GM19452 (cell line): ENCODE results near the gene NACC2.

ENCODE experiments used
- ATAC-seq: cut with Tn5 transposase; IDR thresholded peaks from one replicate; pipeline ENCODE4 v1.9.1; 2021; ENCODE audit not compliant: unreplicated experiment

The NACC2 gene

DNA sequence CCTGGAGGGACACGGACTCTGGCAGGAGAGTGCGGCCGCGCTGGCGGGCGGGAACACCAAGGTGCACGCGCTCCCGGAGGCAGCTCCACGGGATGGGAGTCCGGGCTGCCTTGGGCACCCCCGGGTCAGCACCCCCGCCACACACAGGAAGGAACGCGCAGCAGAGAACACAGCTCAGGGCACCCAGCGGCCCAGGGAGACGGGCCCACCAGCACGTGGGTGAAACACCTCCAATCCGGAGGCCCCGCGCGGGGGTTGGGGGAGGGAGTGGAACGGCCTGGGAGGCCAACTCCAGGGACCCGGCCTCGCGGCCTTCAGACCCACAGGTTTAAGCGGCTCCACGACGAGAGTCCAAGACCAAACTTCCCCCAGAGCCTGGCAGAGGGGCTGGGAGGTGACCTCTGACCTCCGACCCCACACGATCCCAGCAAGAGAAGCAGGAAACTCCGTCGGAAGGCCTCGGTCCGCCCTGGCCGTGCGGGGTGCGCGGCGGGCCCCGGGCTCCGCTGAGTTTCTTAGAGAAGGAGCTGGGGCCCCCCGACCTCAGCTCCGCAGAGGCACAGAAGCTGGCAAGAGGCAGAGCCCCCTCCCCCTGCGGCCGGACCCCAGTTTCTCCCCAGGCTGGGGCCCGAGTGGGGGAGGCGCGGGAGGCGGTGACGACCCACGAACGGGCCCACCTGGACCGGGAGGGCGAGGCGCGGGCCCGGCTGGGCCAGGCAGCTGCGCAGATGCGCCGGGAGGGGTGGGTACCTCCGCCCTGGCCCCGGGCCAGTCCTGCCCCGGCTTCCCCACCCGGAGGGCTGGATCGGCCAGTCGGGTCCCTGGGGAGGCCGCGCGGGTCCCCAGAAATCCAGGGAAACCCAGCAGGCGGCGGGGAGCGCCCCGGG lies 851 bp downstream of the NACC2 start:
- ATAC-seq: no peak

DNA sequence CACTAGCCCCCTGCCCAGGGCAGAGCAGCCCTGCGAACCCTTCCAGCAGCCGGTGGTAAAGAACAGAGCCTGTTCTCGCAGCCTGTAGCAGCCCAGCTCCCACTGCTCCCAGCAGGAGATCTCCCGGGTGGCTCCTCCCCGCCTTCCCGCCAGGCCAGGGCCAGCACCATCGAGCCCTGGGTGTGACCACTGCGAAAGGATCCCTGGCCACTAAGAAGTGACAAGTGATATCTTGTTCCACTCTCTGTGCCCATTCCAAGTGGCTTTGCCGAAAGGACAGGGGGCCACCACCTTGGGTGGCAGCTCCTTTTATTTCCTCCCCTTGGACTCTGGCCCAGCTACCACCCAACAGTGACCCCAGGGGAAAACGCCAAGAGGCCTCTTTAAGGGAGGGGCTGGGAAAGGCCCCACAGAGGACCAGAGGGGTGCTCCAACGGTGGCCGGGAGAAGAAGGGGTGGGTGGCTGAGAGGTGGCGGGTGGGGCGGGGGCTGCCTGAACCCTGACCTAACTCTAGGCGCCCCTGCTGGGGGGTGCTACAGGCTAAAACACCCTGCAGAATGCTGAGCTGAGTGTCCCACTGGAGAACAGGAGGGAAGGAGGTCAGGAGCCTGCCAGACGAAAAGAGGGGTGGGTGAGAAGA lies 1.6 kb downstream of the NACC2 start:
- no peak for ATAC-seq

- ATAC-seq: no peak
Observed at GRCh38 chr9:136092741-136093140, 2.3 kb downstream of the NACC2 start.

DNA sequence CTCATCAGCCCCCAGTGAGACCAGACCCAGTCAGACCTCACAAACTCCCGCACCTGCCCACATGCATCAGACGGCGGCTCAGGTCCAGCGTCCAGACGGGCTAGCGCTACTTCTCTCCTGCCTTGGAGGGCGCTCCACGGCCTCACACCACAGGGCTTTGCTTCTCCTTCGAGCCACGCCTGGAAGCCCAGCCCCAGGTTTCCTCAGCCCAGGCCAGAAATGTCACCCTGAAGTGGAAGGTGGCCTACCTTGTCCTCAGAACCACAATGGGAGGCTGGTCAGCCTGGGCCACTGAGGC lies 2.8 kb downstream of the NACC2 start:
- no peak for ATAC-seq

DNA sequence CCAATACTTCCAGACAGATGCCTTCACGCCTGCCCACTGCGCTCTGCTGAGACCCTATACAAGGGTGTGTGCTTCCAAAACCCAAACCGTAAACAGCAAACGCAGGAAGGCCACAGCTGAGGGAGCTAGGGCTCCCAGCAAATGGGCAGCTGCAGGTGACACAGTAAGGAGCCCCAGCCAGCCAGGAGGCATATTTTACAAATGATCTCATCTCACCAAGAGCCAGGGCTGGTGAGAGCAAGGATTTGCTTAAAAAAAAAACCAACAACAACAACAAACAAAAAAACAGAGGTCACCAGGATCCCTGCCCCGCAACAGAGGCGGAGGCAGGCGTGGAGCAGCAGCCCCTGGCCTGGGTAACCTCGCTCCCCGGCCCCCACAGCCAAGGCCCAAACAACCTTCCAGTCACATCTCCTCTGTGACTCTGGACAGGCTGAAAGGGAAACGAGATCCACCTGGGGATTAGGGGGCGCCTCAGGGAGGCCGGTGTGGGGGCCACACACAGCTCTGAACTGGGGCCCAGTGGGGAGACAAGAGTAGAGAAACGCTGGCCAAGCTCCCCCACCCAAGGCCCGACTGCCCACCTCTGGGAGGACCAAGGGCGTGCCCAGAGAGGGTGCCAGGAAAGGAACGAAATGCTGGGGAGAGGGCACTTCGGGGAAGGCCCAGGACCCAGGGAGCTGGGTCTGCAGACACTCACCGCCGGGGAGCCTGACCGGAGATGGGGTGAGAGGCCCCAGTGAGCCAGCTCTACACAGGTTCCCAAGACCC lies 3.3 kb downstream of the NACC2 start:
- no peak for ATAC-seq

- no peak for ATAC-seq
Observed at GRCh38 chr9:136090768-136091581, 4.1 kb downstream of the NACC2 start.

DNA sequence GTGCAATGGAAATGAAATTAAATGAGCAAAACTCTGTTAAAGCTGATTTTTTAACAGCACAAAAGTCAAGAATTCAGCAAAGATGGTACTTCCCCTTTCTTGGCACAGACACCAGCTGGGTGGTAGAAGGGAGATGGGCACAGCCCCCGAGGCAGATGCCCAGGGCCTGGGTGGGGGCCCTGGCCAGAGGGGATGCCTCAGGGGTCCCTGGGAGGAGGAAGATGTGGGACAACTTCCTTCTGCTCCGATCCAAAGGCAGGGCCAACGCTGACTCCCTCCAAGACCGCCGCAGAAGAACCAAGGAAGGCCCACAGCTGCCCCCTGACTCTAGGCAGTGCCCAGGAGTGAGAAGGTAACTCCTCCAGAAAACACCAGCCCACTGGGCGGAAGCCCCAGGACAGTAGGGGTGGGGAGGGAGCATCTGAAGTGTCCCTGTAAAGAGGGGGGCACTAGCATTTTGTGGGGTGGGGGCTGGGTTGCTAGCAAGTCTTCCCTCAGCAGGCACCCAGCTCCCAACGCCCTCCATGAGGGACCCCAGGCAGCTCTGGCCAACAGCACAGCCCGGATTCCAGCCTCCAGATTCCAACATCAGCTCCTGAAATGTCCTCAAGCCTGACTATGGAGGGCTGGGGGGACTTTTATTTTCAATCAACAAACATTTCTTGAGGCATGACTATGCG lies 4.9 kb downstream of the NACC2 start:
- no peak for ATAC-seq

- ATAC-seq: no peak
Observed at GRCh38 chr9:136089697-136090045, 5.4 kb downstream of the NACC2 start.

- no peak for ATAC-seq
Observed at GRCh38 chr9:136088939-136089696, 6.0 kb downstream of the NACC2 start.

GRCh38 chr9:136088481-136088938 lies 6.6 kb downstream of the NACC2 start:
- no peak for ATAC-seq

DNA sequence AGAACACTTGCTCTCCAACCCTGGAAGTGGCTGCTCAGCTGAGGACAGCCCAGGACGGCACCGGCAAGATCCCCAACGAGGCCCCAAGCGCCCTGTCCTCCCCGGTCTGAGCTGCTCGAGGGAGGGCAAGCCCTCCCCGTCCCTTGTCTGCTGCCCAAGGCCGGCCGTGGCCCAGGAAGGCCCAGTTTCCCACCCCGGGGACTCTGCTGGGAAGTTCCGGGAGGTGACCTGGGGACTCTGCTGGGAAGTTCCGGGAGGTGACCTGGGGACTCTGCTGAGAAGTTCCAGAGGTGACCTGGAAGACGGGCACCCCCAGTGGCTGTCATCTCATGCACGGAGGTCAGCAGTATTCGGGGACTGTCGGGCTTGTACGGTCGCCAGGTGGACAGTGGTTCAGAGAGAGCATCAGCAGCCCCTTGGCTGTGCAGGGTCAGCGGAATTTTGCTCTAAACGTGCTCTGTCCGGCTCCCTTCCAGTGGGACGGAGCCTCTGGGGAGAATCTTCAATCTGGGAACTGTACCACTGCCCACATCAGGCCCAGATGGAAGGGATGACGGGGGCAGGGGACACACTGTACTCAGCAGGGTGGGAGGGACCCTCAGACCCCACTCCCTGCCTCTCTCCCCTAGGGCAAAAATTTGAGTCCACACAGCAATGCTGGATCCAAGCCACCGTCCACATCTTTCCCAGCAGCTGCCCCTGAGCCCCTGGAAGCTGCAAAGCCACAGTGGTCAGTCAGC lies 7.2 kb downstream of the NACC2 start:
- no peak for ATAC-seq

GRCh38 chr9:136086951-136087740 lies 7.9 kb downstream of the NACC2 start:
- no peak for ATAC-seq

DNA sequence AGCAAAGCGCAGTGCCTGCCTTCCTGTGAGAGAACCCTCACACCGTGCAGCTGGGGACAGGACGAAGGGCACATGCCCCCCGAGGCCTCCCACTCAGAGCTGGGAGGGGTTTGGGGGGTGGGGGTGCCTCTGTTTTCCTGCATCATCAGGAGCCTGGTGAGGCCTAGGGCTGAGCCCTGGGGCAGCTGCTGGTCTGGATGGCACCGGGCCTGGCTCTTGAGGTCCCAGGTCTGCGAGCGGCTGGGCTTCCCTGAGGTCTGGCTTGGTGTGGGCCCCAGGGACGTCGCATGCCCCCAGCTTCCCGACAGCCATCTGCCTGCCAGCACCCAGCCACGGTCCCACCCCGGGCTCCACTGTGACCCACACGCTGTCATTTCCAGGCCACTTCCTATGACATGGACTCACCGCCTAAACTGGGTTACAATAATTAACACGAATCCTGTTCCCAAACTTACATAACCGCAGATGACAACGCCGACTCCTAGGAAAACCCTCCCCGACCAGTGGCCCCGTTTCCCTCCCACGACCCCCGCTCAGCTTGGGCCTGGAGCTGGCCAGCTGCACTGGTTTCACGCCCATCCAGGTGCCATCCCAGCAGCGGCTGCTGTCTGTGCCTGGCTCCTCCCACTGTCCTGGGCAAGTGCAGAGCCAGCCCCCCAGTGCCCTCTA lies 8.7 kb downstream of the NACC2 start:
- ATAC-seq: no peak

GRCh38 chr9:136085815-136086212 lies 9.3 kb downstream of the NACC2 start:
- no peak for ATAC-seq

DNA sequence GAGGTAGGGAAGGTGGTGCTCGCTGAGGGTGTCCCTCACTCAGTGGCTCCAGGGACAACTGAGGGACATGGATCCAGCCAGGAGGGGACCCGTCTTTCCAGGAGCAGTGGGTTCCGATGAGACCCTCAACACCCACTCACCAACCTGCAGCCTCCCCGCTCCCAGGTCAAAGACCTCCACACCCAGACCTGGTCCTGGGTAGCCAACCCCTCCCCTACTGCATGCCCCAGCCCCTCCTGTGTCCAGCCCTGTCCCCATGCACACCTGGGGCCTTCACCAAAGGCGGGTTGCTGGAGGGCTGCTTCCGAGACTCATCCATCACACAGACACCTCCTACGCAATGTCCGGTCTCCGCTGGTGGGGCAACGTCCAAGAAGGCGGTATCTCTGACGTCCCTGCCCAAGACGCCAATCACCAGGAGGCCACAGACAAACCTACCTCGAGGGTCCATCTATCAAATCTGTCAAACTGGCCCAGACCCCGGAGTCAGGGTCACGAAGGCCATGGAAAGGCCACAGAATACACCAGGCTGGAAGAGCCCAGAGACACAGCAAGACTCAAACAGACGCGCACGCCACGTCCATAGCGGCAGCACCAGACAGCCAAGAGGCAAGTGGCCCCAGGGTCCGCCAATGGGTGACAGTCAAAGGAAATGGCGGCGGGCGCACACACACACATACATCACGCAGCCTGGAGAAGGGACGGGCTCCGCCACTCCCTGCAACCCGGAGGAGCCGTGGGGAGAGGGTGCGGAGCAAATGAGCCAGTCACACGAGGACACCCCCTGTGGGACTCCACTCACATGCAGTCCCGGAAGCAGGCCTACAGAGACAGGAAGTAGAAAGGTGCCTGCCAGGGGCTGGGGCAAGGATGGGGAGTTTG lies 10.8 kb downstream of the NACC2 start:
- no peak for ATAC-seq

GRCh38 chr9:136083558-136084062 lies 11.5 kb downstream of the NACC2 start:
- ATAC-seq: no peak
